Calu3 (cell line): ENCODE data around the gene BANK1. TPM values are rescaled to one million over a fixed set of nuclear protein-coding genes. Genes with fewer than 3 reads are reported as not detected.

Experiments
- BruUV-seq: library from RNA; stranded (reverse); fragments of 400-500 nt; replicated peaks from 2 replicates; lab custom pipeline; 2021; lab: Mats Ljungman, UMichigan
- CTCF ChIA-PET: fragments of 300-600 bp; sonication (Branson Sonifier 250); formaldehyde crosslinking; loops from one replicate; lab custom pipeline; 2022; ENCODE audit warnings: antibody characterized with exemption; lab: Charles Lee
- DNase-seq: peaks from one replicate; pipeline ENCODE4 v3.0.0; 2022
- H3K27ac Mint-ChIP-seq: one replicate; pipeline ENCODE4 v1.8.0; 2022; ENCODE audit warnings: mixed read lengths; ENCODE audit not compliant: unreplicated experiment
- H3K27me3 Mint-ChIP-seq: one replicate; pipeline ENCODE4 v1.8.0; 2022; ENCODE audit warnings: mixed read lengths; ENCODE audit not compliant: unreplicated experiment
- H3K36me3 Mint-ChIP-seq: one replicate; pipeline ENCODE4 v1.8.0; 2022; ENCODE audit warnings: mild to moderate bottlenecking, moderate library complexity, mixed read lengths; ENCODE audit not compliant: insufficient read depth, unreplicated experiment
- H3K4me1 Mint-ChIP-seq: one replicate; pipeline ENCODE4 v1.8.0; 2022; ENCODE audit warnings: mild to moderate bottlenecking, low read depth, mixed read lengths; ENCODE audit not compliant: unreplicated experiment
- H3K4me3 Mint-ChIP-seq: one replicate; pipeline ENCODE4 v1.8.0; 2022; ENCODE audit warnings: mild to moderate bottlenecking, low read depth, moderate library complexity, mixed read lengths; ENCODE audit not compliant: unreplicated experiment
- H3K9me3 Mint-ChIP-seq: one replicate; pipeline ENCODE4 v1.8.0; 2022; ENCODE audit warnings: low read depth, mixed read lengths; ENCODE audit not compliant: unreplicated experiment
- CTCF ChIP-seq: fragments of 200-600 bp; IDR thresholded peaks from one replicate; pipeline ENCODE4 v1.8.0; 2022; ENCODE audit warnings: antibody characterized with exemption; ENCODE audit not compliant: unreplicated experiment
- intact Hi-C: fragments of 100-400 bp; cut with micrococcal nuclease; formaldehyde crosslinking; loops from one replicate; pipeline ENCODE4 v1.10.0; 2022; ENCODE audit not compliant: unreplicated experiment
- total RNA-seq: library from RNA; stranded (reverse); gene quantifications from 2 replicates; pipeline ENCODE4 v1.2.3, GENCODE V29; 2022

Gene BANK1
- total RNA-seq, 1 experiment from 2014 or later: 6.4 TPM

GRCh38 chr4:101823864-101824263 is 33.3 kb downstream of the BANK1 start:
- CTCF ChIA-PET: no interaction called here
- H3K27ac Mint-ChIP-seq: no peak overlapping the region
- DNase-seq: no peak
- H3K4me1 Mint-ChIP-seq: no peaks in the 10 kb centered on the region
- no peaks in the 10 kb centered on the region for H3K9me3 Mint-ChIP-seq
- H3K36me3 Mint-ChIP-seq: no peaks in the 10 kb centered on the region
- intact Hi-C loops: no loop called here
- no peaks in the 10 kb centered on the region for H3K27me3 Mint-ChIP-seq
- H3K4me3 Mint-ChIP-seq: no peak overlapping the region
- no TSS peak for BruUV-seq
- TF ChIP-seq CTCF: no peak

GRCh38 chr4:101824500-101824899 is 34.0 kb downstream of the BANK1 start:
- Mint-ChIP-seq H3K4me3 (no peak overlapping the region), H3K9me3 (no peaks in the 10 kb centered on the region), H3K27me3 (no peaks in the 10 kb centered on the region), H3K4me1 (no peaks in the 10 kb centered on the region), H3K27ac (no peak overlapping the region), H3K36me3 (no peaks in the 10 kb centered on the region)
- intact Hi-C loops: no loop called here
- no peak for TF ChIP-seq CTCF
- no TSS peak for BruUV-seq
- no peak for DNase-seq
- CTCF ChIA-PET: no interaction called here

- Mint-ChIP-seq H3K27ac (no peak overlapping the region), H3K27me3 (no peaks in the 10 kb centered on the region), H3K9me3 (no peaks in the 10 kb centered on the region), H3K4me3 (no peak overlapping the region), H3K4me1 (no peaks in the 10 kb centered on the region), H3K36me3 (no peaks in the 10 kb centered on the region)
- CTCF ChIA-PET: no interaction called here
- no peak for TF ChIP-seq CTCF
- no TSS peak for BruUV-seq
- DNase-seq: no peak
- intact Hi-C loops: no loop called here
Observed at GRCh38 chr4:101825953-101826352, 35.4 kb downstream of the BANK1 start.

GRCh38 chr4:101831816-101832215 is 41.3 kb downstream of the BANK1 start:
- peaks cover 26% of the 10 kb centered on the region for H3K4me1 Mint-ChIP-seq
- no peak for DNase-seq
- no peaks in the 10 kb centered on the region for H3K36me3 Mint-ChIP-seq
- TF ChIP-seq CTCF: no peak
- no peaks in the 10 kb centered on the region for H3K27me3 Mint-ChIP-seq
- H3K27ac Mint-ChIP-seq: no peak overlapping the region
- no peak overlapping the region for H3K4me3 Mint-ChIP-seq
- no peaks in the 10 kb centered on the region for H3K9me3 Mint-ChIP-seq
- intact Hi-C loops: no loop called here
- no TSS peak for BruUV-seq
- CTCF ChIA-PET: no interaction called here
